Measurements from ENCODE around the gene SPOCD1.

- TF ChIP-seq, protein P1, sequence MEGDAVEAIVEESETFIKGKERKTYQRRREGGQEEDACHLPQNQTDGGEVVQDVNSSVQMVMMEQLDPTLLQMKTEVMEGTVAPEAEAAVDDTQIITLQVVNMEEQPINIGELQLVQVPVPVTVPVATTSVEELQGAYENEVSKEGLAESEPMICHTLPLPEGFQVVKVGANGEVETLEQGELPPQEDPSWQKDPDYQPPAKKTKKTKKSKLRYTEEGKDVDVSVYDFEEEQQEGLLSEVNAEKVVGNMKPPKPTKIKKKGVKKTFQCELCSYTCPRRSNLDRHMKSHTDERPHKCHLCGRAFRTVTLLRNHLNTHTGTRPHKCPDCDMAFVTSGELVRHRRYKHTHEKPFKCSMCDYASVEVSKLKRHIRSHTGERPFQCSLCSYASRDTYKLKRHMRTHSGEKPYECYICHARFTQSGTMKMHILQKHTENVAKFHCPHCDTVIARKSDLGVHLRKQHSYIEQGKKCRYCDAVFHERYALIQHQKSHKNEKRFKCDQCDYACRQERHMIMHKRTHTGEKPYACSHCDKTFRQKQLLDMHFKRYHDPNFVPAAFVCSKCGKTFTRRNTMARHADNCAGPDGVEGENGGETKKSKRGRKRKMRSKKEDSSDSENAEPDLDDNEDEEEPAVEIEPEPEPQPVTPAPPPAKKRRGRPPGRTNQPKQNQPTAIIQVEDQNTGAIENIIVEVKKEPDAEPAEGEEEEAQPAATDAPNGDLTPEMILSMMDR (IDR thresholded peaks at IDR 0.05) = no peak
- TF ChIP-seq RAD21 (conservative IDR thresholded peaks at IDR 0.05 in 1 of 2, IDR thresholded peaks at IDR 0.05 in 1 of 2) = no peak
These were observed 32.6 kb upstream of the SPOCD1 start for GRCh38 chr1:31848381-31848897.
